Naive thymus-derived CD4-positive, alpha-beta T cell (primary cell): ENCODE results near the gene COL9A2. TPM values are rescaled to one million over a fixed set of nuclear protein-coding genes. Genes with fewer than 3 reads are reported as not detected.

Experiments
- ATAC-seq: fragments of 150-1000 bp; cut with Tn5 transposase; 2 replicates; pipeline ENCODE4 v1.10.0; 2021; ENCODE audit warnings: mild to moderate bottlenecking, moderate library complexity
- CTCF ChIA-PET: fragments of 350-600 bp; sonication (Branson Sonifier 250); formaldehyde crosslinking; loops from one replicate; lab custom pipeline; 2021; ENCODE audit warnings: antibody characterized with exemption; lab: Charles Lee
- POLR2A ChIA-PET: fragments of 350-600 bp; sonication (Branson Sonifier 250); formaldehyde crosslinking; loops from one replicate; lab custom pipeline; 2021; ENCODE audit warnings: antibody characterized with exemption, inconsistent platforms; lab: Charles Lee
- DNase-seq, 9 donors: peaks; one replicate each; pipeline versions ENCODE4 v3.0.0 to v3.0.0-alpha.2; 2020 to 2022; ENCODE audit warnings: mixed read lengths in 1 of 9
- H3K27ac ChIP-seq: one replicate; pipeline ENCODE4 v1.7.0; 2013; ENCODE audit warnings: mild to moderate bottlenecking, low read depth, low read length, moderate library complexity
- H3K27me3 ChIP-seq, 2 donors: one replicate each; pipeline ENCODE4 v1.7.0; 2013; ENCODE audit warnings: low read length in 2 of 2, mild to moderate bottlenecking in 2 of 2, moderate library complexity in 2 of 2; ENCODE audit not compliant: control insufficient read depth in 2 of 2, insufficient read depth in 2 of 2
- H3K36me3 ChIP-seq, 3 experiments: 1 replicate in 2 of 3; 2 replicates in 1 of 3; pipeline ENCODE4 v1.7.0; 2013; ENCODE audit warnings: low read length in 3 of 3, mild to moderate bottlenecking in 3 of 3, moderate library complexity in 1 of 3; ENCODE audit not compliant: insufficient read depth in 3 of 3, control insufficient read depth in 2 of 3
- H3K4me1 ChIP-seq, 2 donors: one replicate each; pipeline ENCODE4 v1.7.0; 2013; ENCODE audit warnings: low read length in 2 of 2, mild to moderate bottlenecking in 2 of 2, moderate library complexity in 1 of 2; ENCODE audit not compliant: control insufficient read depth in 2 of 2, insufficient read depth in 2 of 2
- H3K4me3 ChIP-seq: 2 replicates; pipeline ENCODE4 v1.7.0; 2013; ENCODE audit warnings: mild to moderate bottlenecking, low read length
- H3K9me3 ChIP-seq, 3 experiments: 1 replicate in 2 of 3; 2 replicates in 1 of 3; pipeline ENCODE4 v1.7.0; 2013; ENCODE audit warnings: low read length in 3 of 3; ENCODE audit not compliant: control insufficient read depth in 2 of 3
- H3K27ac Mint-ChIP-seq, 9 donors: one replicate each; pipeline ENCODE4 v1.8.0; 2020 to 2022; ENCODE audit warnings: mixed read lengths in 9 of 9, mild to moderate bottlenecking in 8 of 9, moderate library complexity in 5 of 9, inconsistent platforms in 2 of 9
- H3K27me3 Mint-ChIP-seq, 5 donors: one replicate each; pipeline ENCODE4 v1.8.0; 2021 to 2022; ENCODE audit warnings: mixed read lengths in 5 of 5, mild to moderate bottlenecking in 1 of 5
- H3K36me3 Mint-ChIP-seq, 5 donors: one replicate each; pipeline ENCODE4 v1.8.0; 2020 to 2022; ENCODE audit warnings: mixed read lengths in 5 of 5, mild to moderate bottlenecking in 3 of 5, inconsistent platforms in 1 of 5
- H3K4me1 Mint-ChIP-seq, 7 donors: one replicate each; pipeline ENCODE4 v1.8.0; 2020 to 2022; ENCODE audit warnings: mixed read lengths in 7 of 7, mild to moderate bottlenecking in 3 of 7, inconsistent platforms in 1 of 7
- H3K4me3 Mint-ChIP-seq, 10 donors: one replicate each; pipeline ENCODE4 v1.8.0; 2020 to 2022; ENCODE audit warnings: mild to moderate bottlenecking in 10 of 10, mixed read lengths in 10 of 10, moderate library complexity in 6 of 10, inconsistent platforms in 2 of 10
- H3K9me3 Mint-ChIP-seq, 11 donors: one replicate each; pipeline ENCODE4 v1.8.0; 2020 to 2022; ENCODE audit warnings: mixed read lengths in 11 of 11, mild to moderate bottlenecking in 4 of 11, inconsistent platforms in 1 of 11, moderate library complexity in 1 of 11
- intact Hi-C, 2 donors: fragments of 100-400 bp; cut with micrococcal nuclease; formaldehyde crosslinking; loops; one replicate each; pipeline ENCODE4 v1.15.1; 2023
- polyA plus RNA-seq, 2 donors: library from polyadenylated mRNA; unstranded; fragments of 300-500 nt; fragmentation: Illumina TruSeq; gene quantifications; one replicate each; pipeline ENCODE4 v1.2.3, GENCODE V29; 2021
- total RNA-seq, 6 experiments: library from RNA in 5 of 6; stranded (reverse) in 5 of 6; gene quantifications; 1 replicate in 5 of 6; 2 replicates in 1 of 6; pipeline ENCODE4 v1.2.3 and lab custom pipeline; 2021 to 2026

The COL9A2 gene
- total and polyA plus RNA-seq, 7 experiments from 2014 or later, result 0.43 to 14.6 (median 2.0) TPM

GRCh38 chr1:40313329-40313957 lies 3.6 kb downstream of the COL9A2 start:
- H3K27me3 Mint-ChIP-seq, result peaks cover 7 to 23% (median 8%) of the 10 kb centered on the region in 5 donors
- H3K4me1 ChIP-seq, result peaks cover 8% of the 10 kb centered on the region in 2 donors
- H3K9me3 Mint-ChIP-seq, result no peaks in the 10 kb centered on the region
- ChIA-PET CTCF (interaction anchor here (1.5 to 6.7 kb wide), 3 partner anchors 24 to 160 kb away, joined by 5 to 52 read pairs (median 7); no protein-coding TSS in a partner anchor), POLR2A (interaction anchor here (1.3 to 1.7 kb wide), 2 partner anchors 71 to 91 kb away, joined by 3 to 5 read pairs; no protein-coding TSS in a partner anchor)
- H3K27ac ChIP-seq, result no peak overlapping the region
- peak overlapping the region in 3 of 9 donors; percentile 76 to 82 (median 77) for H3K27ac Mint-ChIP-seq
- H3K4me3 ChIP-seq, result no peak overlapping the region
- ATAC-seq (no peak), DNase-seq (no peak)
- intact Hi-C loops, result no loop called here
- peaks cover 0 to 7% (median 0%) of the 10 kb centered on the region in 5 donors for H3K36me3 Mint-ChIP-seq
- H3K9me3 ChIP-seq, result no peaks in the 10 kb centered on the region
- H3K27me3 ChIP-seq, result no peaks in the 10 kb centered on the region
- H3K4me3 Mint-ChIP-seq, result peak overlapping the region in 1 of 10 donors; percentile 41
- no peaks in the 10 kb centered on the region for H3K36me3 ChIP-seq
- peaks cover 8 to 56% (median 28%) of the 10 kb centered on the region in 7 donors for H3K4me1 Mint-ChIP-seq

GRCh38 chr1:40312238-40313205 lies 4.6 kb downstream of the COL9A2 start:
- H3K27me3 Mint-ChIP-seq, result peaks cover 1 to 17% (median 2%) of the 10 kb centered on the region in 5 donors
- Histone ChIP-seq H3K9me3 (no peaks in the 10 kb centered on the region), H3K27ac (no peak overlapping the region), H3K4me1 (peaks cover 8% of the 10 kb centered on the region in 2 donors), H3K27me3 (no peaks in the 10 kb centered on the region), H3K36me3 (no peaks in the 10 kb centered on the region), H3K4me3 (no peak overlapping the region)
- CTCF ChIA-PET, result interaction anchor here (1.5 to 1.7 kb wide), 2 partner anchors 92 to 160 kb away, joined by 5 to 7 read pairs; no protein-coding TSS in a partner anchor
- H3K4me3 Mint-ChIP-seq, result peak overlapping the region in 2 of 10 donors; percentile 41 to 51
- ATAC-seq (peak; percentile 22), DNase-seq (no peak)
- peak overlapping the region in 3 of 9 donors; percentile 8 to 82 (median 76) for H3K27ac Mint-ChIP-seq
- intact Hi-C loops, result no loop called here
- peaks cover 0 to 1% (median 0%) of the 10 kb centered on the region in 5 donors for H3K36me3 Mint-ChIP-seq
- H3K9me3 Mint-ChIP-seq, result no peaks in the 10 kb centered on the region
- POLR2A ChIA-PET, result no interaction called here
- peaks cover 6 to 50% (median 21%) of the 10 kb centered on the region in 7 donors for H3K4me1 Mint-ChIP-seq

- H3K27me3 Mint-ChIP-seq, result peaks cover 0 to 11% (median 0%) of the 10 kb centered on the region in 5 donors
- no peak overlapping the region for H3K4me3 Mint-ChIP-seq
- CTCF ChIA-PET, result interaction anchor here (1.7 kb wide), 1 partner anchor 159 kb away, joined by 5 read pairs; no protein-coding TSS in a partner anchor
These were observed 5.4 kb downstream of the COL9A2 start for GRCh38 chr1:40311692-40312091.

GRCh38 chr1:40310983-40311642 lies 6.0 kb downstream of the COL9A2 start:
- Histone ChIP-seq H3K4me1 (peaks cover 8% of the 10 kb centered on the region in 2 donors), H3K27me3 (no peaks in the 10 kb centered on the region), H3K27ac (no peak overlapping the region), H3K4me3 (no peak overlapping the region), H3K9me3 (no peaks in the 10 kb centered on the region), H3K36me3 (no peaks in the 10 kb centered on the region)
- intact Hi-C loops, result no loop called here
- Mint-ChIP-seq H3K27me3 (peaks cover 0 to 7% (median 0%) of the 10 kb centered on the region in 5 donors), H3K36me3 (no peaks in the 10 kb centered on the region), H3K4me3 (no peak overlapping the region), H3K9me3 (no peaks in the 10 kb centered on the region), H3K4me1 (peaks cover 3 to 44% (median 17%) of the 10 kb centered on the region in 7 donors), H3K27ac (peak overlapping the region in 3 of 9 donors; percentile 16 to 82 (median 17))
- ChIA-PET CTCF (no interaction called here), POLR2A (no interaction called here)
- ATAC-seq, result no peak
- no peak for DNase-seq

More at GRCh38 chr1:40311692-40312091, 5.4 kb downstream of the COL9A2 start:
- H3K4me3 ChIP-seq, result no peak overlapping the region
- no peak for ATAC-seq
- H3K4me1 Mint-ChIP-seq, result peaks cover 3 to 46% (median 19%) of the 10 kb centered on the region in 7 donors
- H3K9me3 Mint-ChIP-seq, result no peaks in the 10 kb centered on the region
- H3K9me3 ChIP-seq, result no peaks in the 10 kb centered on the region
- no peaks in the 10 kb centered on the region for H3K36me3 Mint-ChIP-seq
- no peak overlapping the region for H3K27ac ChIP-seq
- no peak for DNase-seq
- POLR2A ChIA-PET, result no interaction called here
- H3K4me1 ChIP-seq, result peaks cover 8% of the 10 kb centered on the region in 2 donors
- H3K27ac Mint-ChIP-seq, result peak overlapping the region in 2 of 9 donors; percentile 25 to 82
- intact Hi-C loops, result no loop called here
- H3K36me3 ChIP-seq, result no peaks in the 10 kb centered on the region
- no peaks in the 10 kb centered on the region for H3K27me3 ChIP-seq

- H3K27ac Mint-ChIP-seq, result no peak overlapping the region
- no peak for DNase-seq
- Histone ChIP-seq H3K36me3 (no peaks in the 10 kb centered on the region), H3K4me3 (no peak overlapping the region), H3K27ac (no peak overlapping the region), H3K9me3 (no peaks in the 10 kb centered on the region), H3K27me3 (no peaks in the 10 kb centered on the region), H3K4me1 (peaks cover 6 to 7% of the 10 kb centered on the region in 2 donors)
- intact Hi-C loops, result no loop called here
- POLR2A ChIA-PET, result no interaction called here
- H3K27me3 Mint-ChIP-seq, result peaks cover 0 to 2% (median 0%) of the 10 kb centered on the region in 5 donors
- CTCF ChIA-PET, result interaction anchor here (0.6 to 1.2 kb wide), 3 partner anchors 9 to 20 kb away, joined by 3 read pairs; no protein-coding TSS in a partner anchor
- H3K4me3 Mint-ChIP-seq, result no peak overlapping the region
- H3K36me3 Mint-ChIP-seq, result no peaks in the 10 kb centered on the region
- no peaks in the 10 kb centered on the region for H3K9me3 Mint-ChIP-seq
- no peak for ATAC-seq
- H3K4me1 Mint-ChIP-seq, result peaks cover 0 to 36% (median 12%) of the 10 kb centered on the region in 7 donors
These were observed 7.0 kb downstream of the COL9A2 start for GRCh38 chr1:40310129-40310461.
